ENCODE data around the gene FPR2. TPM values are rescaled to one million over a fixed set of nuclear protein-coding genes. Genes with fewer than 3 reads are reported as not detected.

The FPR2 gene
- total and polyA plus RNA-seq, 2 donors (not counting 3 experiments of a cell fraction or from before 2014, with no cell fraction given): not detected

GRCh38 chr19:51733742-51734522 is 27.0 kb upstream of the FPR2 start:
- intact Hi-C loops (cut with micrococcal nuclease) (no loop called here), dilution Hi-C loops (cut with MboI; ENCODE audit: extremely low pct_ligation_motif_present, low sequenced_read_pairs) (no loop called here)
- POLR2A ChIA-PET: no interaction called here
- TF ChIP-seq GATA2 (IDR thresholded peaks at IDR 0.05; ENCODE audit: insufficient read depth, insufficient read length, low read depth, low read length): no peak
- TF ChIP-seq EZH2 (IDR thresholded peaks at IDR 0.05; ENCODE audit: borderline replicate concordance, low read depth, low read length, severe bottlenecking): no peak
- no peak for TF ChIP-seq POLR2A (IDR thresholded peaks at IDR 0.05; ENCODE audit: low read depth, low read length)
- TF ChIP-seq MYC (IDR thresholded peaks at IDR 0.05; ENCODE audit: low read depth, low read length): no peak
- TF ChIP-seq POLR2AphosphoS5 (IDR thresholded peaks at IDR 0.05; ENCODE audit: insufficient read depth, low read depth, low read length): no peak
- no peak for TF ChIP-seq FOS (IDR thresholded peaks at IDR 0.05; ENCODE audit: borderline replicate concordance, insufficient read depth, low read length)
- TF ChIP-seq CTCF (IDR thresholded peaks at IDR 0.05; ENCODE audit: extremely low read depth in 1 of 2, insufficient read depth in 1 of 2, low read depth in 1 of 2, low read length in 2 of 2): no peak
- no peak for TF ChIP-seq MAX (IDR thresholded peaks at IDR 0.05; ENCODE audit: insufficient read depth, insufficient read length)
- no peak for TF ChIP-seq JUN (IDR thresholded peaks at IDR 0.05; ENCODE audit: borderline replicate concordance, insufficient read depth, insufficient read length, low read depth)
- Histone ChIP-seq H3K27me3 (ENCODE audit: control insufficient read depth in 2 of 2, insufficient read depth in 2 of 2, low read length in 2 of 2) (no peaks in the 10 kb centered on the region), H2AFZ (ENCODE audit: low read depth, low read length) (no peak overlapping the region), H3K4me2 (ENCODE audit: insufficient read depth, low read length) (no peak overlapping the region), H3K4me3 (replicated peaks in 1 of 3; ENCODE audit: insufficient read depth in 1 of 3, low read depth in 1 of 3, low read length in 3 of 3) (no peak overlapping the region), H3K9me3 (replicated peaks; ENCODE audit: control insufficient read depth, insufficient read depth, low read length) (no peaks in the 10 kb centered on the region), H4K20me1 (replicated peaks; ENCODE audit: control insufficient read depth, extremely low read depth, insufficient read depth, low read length) (no peaks in the 10 kb centered on the region), H3K9ac (replicated peaks; ENCODE audit: extremely low read depth, insufficient read depth, low read length) (no peak overlapping the region), H3K9me1 (replicated peaks; ENCODE audit: control insufficient read depth, extremely low read depth, insufficient read depth, low read length) (no peaks in the 10 kb centered on the region), H3K36me3 (ENCODE audit: control insufficient read depth in 2 of 2, extremely low read depth in 1 of 2, insufficient read depth in 2 of 2, low read length in 2 of 2) (no peaks in the 10 kb centered on the region), H3K4me1 (ENCODE audit: control insufficient read depth, extremely low read depth, insufficient read depth, low read length) (no peaks in the 10 kb centered on the region), H3K79me2 (ENCODE audit: control insufficient read depth, insufficient read depth, low read length) (no peaks in the 10 kb centered on the region), H3K27ac (ENCODE audit: insufficient read depth, low read depth, low read length) (no peak overlapping the region)
- FAIRE-seq: no peak
- DNase-seq (ENCODE audit: low read depth, low spot score): no peak
- CTCF ChIA-PET: no interaction called here
- BruUV-seq (replicated peaks): no TSS peak

Measured in endothelial cell of umbilical vein (primary cell).